Ishikawa (cell line): ENCODE data around the gene KIRREL2.

ENCODE experiments used
- CEBPB ChIP-seq: IDR thresholded peaks from 2 replicates; pipeline ENCODE4 v1.6.1; 2012
- CREB1 ChIP-seq: IDR thresholded peaks from 2 replicates; pipeline ENCODE4 v1.6.1; 2012; ENCODE audit warnings: low read depth
- EGR1 ChIP-seq: IDR thresholded peaks from 2 replicates; pipeline ENCODE4 v1.6.1; 2012
- EP300 ChIP-seq: IDR thresholded peaks from 2 replicates; pipeline ENCODE4 v1.6.1; 2012; ENCODE audit warnings: borderline replicate concordance
- FOXM1 ChIP-seq: IDR thresholded peaks from 2 replicates; pipeline ENCODE4 v1.6.1; 2012; ENCODE audit warnings: low read depth, borderline replicate concordance
- MAX ChIP-seq: IDR thresholded peaks from 2 replicates; pipeline ENCODE4 v1.6.1; 2012
- NFIC ChIP-seq: IDR thresholded peaks from 2 replicates; pipeline ENCODE4 v1.6.1; 2012
- RAD21 ChIP-seq: IDR thresholded peaks from 2 replicates; pipeline ENCODE4 v1.6.1; 2012; ENCODE audit warnings: low read depth
- REST ChIP-seq: IDR thresholded peaks from 2 replicates; pipeline ENCODE4 v1.6.1; 2012; ENCODE audit warnings: low read depth, mild to moderate bottlenecking
- TAF1 ChIP-seq: IDR thresholded peaks from 2 replicates; pipeline ENCODE4 v1.6.1; 2012; ENCODE audit warnings: low read depth, mild to moderate bottlenecking
- TCF12 ChIP-seq: IDR thresholded peaks from 2 replicates; pipeline ENCODE4 v1.6.1; 2012; ENCODE audit warnings: low read depth
- TEAD4 ChIP-seq: IDR thresholded peaks from 2 replicates; pipeline ENCODE4 v1.6.1; 2012
- YY1 ChIP-seq: IDR thresholded peaks from 2 replicates; pipeline ENCODE4 v1.6.1; 2012; ENCODE audit warnings: low read depth
- ZBTB7A ChIP-seq: IDR thresholded peaks from 2 replicates; pipeline ENCODE4 v1.6.1; 2012; ENCODE audit warnings: low read depth
- TF ChIP-seq, protein P1 (sequence below): IDR thresholded peaks from 2 replicates; pipeline ENCODE4 v1.6.1; 2012

Gene KIRREL2

DNA sequence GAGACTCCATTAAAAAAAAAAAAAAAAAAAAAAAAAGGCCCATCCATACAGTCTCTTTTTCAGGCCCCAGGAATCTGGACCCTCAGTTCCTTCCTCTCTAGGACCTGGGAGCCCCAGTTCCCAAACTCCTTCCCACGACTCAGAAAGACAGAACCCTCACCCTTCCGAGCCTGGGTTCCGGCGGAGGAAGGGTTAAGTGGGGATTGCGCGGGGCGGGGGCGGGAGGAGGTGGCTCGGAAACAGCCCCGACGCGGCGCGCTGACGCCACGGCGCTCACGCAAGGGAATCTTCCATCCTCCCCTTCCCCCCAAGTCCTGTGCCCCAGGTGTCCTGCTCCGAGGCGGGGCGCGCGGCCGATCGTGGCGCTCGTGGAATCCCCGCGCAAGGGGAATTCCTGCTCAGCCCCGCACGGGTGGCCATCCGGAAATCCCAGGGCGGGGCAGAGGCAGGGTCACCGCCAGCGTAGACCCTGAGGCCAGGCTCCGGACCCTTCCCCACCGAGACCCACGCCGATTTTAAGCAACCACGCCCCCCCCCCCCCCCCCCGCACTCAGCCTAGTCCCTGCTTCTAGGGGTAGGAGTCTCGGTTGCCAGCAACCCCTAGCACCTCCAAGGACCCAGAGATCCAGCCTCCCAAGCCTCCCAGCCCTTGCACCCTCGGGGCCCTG is 43.0 kb downstream of the KIRREL2 start:
- TF ChIP-seq EP300 (peak; percentile 34; the same call in 1 of the 2 replicates), RAD21 (no peak), CEBPB (no peak), REST (0 out of 2 replicates have a peak, but pooled peaks have one; percentile 5), TAF1 (peak; percentile 41; the same call in 1 of the 2 replicates), MAX (no peak), CREB1 (peak; percentile 78), FOXM1 (no peak), EGR1 (peak; percentile 95), YY1 (no peak), TCF12 (peak; percentile 81), NFIC (no peak), ZBTB7A (peak; percentile 94), TEAD4 (peak; percentile 54; the same call in 1 of the 2 replicates)
- TF ChIP-seq, protein P1, sequence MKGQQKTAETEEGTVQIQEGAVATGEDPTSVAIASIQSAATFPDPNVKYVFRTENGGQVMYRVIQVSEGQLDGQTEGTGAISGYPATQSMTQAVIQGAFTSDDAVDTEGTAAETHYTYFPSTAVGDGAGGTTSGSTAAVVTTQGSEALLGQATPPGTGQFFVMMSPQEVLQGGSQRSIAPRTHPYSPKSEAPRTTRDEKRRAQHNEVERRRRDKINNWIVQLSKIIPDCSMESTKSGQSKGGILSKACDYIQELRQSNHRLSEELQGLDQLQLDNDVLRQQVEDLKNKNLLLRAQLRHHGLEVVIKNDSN: no peak

GRCh38 chr19:35901055-35901644 is 44.4 kb downstream of the KIRREL2 start:
- peak; percentile 70 for TF ChIP-seq TEAD4
- no peak for TF ChIP-seq YY1

- TF ChIP-seq, protein P1: no peak
- TF ChIP-seq TEAD4: no peak
- no peak for TF ChIP-seq TAF1
- no peak for TF ChIP-seq ZBTB7A
- no peak for TF ChIP-seq EP300
- no peak for TF ChIP-seq CREB1
- no peak for TF ChIP-seq MAX
- no peak for TF ChIP-seq YY1
- no peak for TF ChIP-seq TCF12
- no peak for TF ChIP-seq REST
- no peak for TF ChIP-seq EGR1
- TF ChIP-seq FOXM1: no peak
- TF ChIP-seq CEBPB: no peak
- TF ChIP-seq RAD21: no peak
- no peak for TF ChIP-seq NFIC
Measured at GRCh38 chr19:35901854-35902661, 45.3 kb downstream of the KIRREL2 start, which contains the start of gene HCST. Gene HCST, plus strand, starts transcription at chr19:35902529. Its CDS starts 65 bp downstream, at chr19:35902594.

GRCh38 chr19:35902870-35903475 is 46.3 kb downstream of the KIRREL2 start:
- TF ChIP-seq FOXM1 (no peak), TAF1 (no peak), ZBTB7A (no peak)

GRCh38 chr19:35903550-35904179 is 47.0 kb downstream of the KIRREL2 start:
- TF ChIP-seq, protein P1: no peak
- TF ChIP-seq TCF12 (peak; percentile 9; the same call in 1 of the 2 replicates), ZBTB7A (peak; percentile 81; the same call in 1 of the 2 replicates), EGR1 (peak; percentile 97), FOXM1 (no peak), RAD21 (no peak), MAX (peak; percentile 86)
